ENCODE data around the gene TNFRSF4.

Gene TNFRSF4

GRCh38 chr1:1232796-1233566 is 19.0 kb upstream of the TNFRSF4 start:
- DNase-seq (ENCODE audit: low read depth), result no peak

GRCh38 chr1:1232208-1232795 is 18.3 kb upstream of the TNFRSF4 start, which contains the start of gene B3GALT6:
TSS of gene B3GALT6 (plus strand) at chr1:1232237. CDS start at chr1:1232279, 42 bp downstream.
- DNase-seq (ENCODE audit: low read depth), result no peak

GRCh38 chr1:1231400-1232207 is 17.7 kb upstream of the TNFRSF4 start, which contains the start of gene SDF4:
TSS of gene SDF4 (minus strand) at chr1:1232001. CDS start at chr1:1228772, 3,229 bp downstream.
- DNase-seq (ENCODE audit: low read depth), result peak; percentile 94

- DNase-seq (ENCODE audit: low read depth), result no peak
Observed at GRCh38 chr1:1230656-1231399, 16.9 kb upstream of the TNFRSF4 start.

GRCh38 chr1:1229770-1230169 is 15.8 kb upstream of the TNFRSF4 start:
- no peak for DNase-seq (ENCODE audit: low read depth)

GRCh38 chr1:1228596-1229321 is 14.8 kb upstream of the TNFRSF4 start:
- DNase-seq (ENCODE audit: low read depth), result no peak

GRCh38 chr1:1228187-1228586 is 14.2 kb upstream of the TNFRSF4 start:
- no peak for DNase-seq (ENCODE audit: low read depth)

- DNase-seq (ENCODE audit: low read depth), result no peak
Observed at GRCh38 chr1:1227386-1227785, 13.4 kb upstream of the TNFRSF4 start.

- DNase-seq (ENCODE audit: low read depth), result no peak
Observed at GRCh38 chr1:1226566-1227362, 12.8 kb upstream of the TNFRSF4 start.

- DNase-seq (ENCODE audit: low read depth), result no peak
Observed at GRCh38 chr1:1225913-1226312, 12.0 kb upstream of the TNFRSF4 start.

GRCh38 chr1:1225238-1225845 is 11.4 kb upstream of the TNFRSF4 start:
- no peak for DNase-seq (ENCODE audit: low read depth)

GRCh38 chr1:1223891-1224290 is 9.9 kb upstream of the TNFRSF4 start:
- DNase-seq (ENCODE audit: low read depth), result no peak

GRCh38 chr1:1223321-1223720 is 9.4 kb upstream of the TNFRSF4 start:
- no peak for DNase-seq (ENCODE audit: low read depth)

- DNase-seq (ENCODE audit: low read depth), result no peak
Observed at GRCh38 chr1:1222575-1223225, 8.7 kb upstream of the TNFRSF4 start.

- DNase-seq (ENCODE audit: low read depth), result no peak
Observed at GRCh38 chr1:1221887-1222574, 8.1 kb upstream of the TNFRSF4 start.

GRCh38 chr1:1220197-1220596 is 6.2 kb upstream of the TNFRSF4 start:
- DNase-seq (ENCODE audit: low read depth), result no peak

GRCh38 chr1:1219341-1219740 is 5.4 kb upstream of the TNFRSF4 start:
- DNase-seq (ENCODE audit: low read depth), result no peak

- DNase-seq (ENCODE audit: low read depth), result no peak
Observed at GRCh38 chr1:1218524-1219200, 4.7 kb upstream of the TNFRSF4 start.
